Transverse colon (tissue), 4 donors: ENCODE data around the gene SRPRB. TPM values are rescaled to one million over a fixed set of nuclear protein-coding genes. Genes with fewer than 3 reads are reported as not detected.

Source experiments
- DNase-seq: peaks from one replicate; pipeline ENCODE4 v3.0.0-alpha.2; 2019
- H3K27ac ChIP-seq, 4 donors: fragments of 200-600 bp; sonication (generic); 2 replicates each; pipeline ENCODE4 v1.5.1; 2016 to 2018; ENCODE audit warnings: inconsistent platforms in 4 of 4
- H3K27me3 ChIP-seq: fragments of 200-600 bp; sonication (generic); 2 replicates; pipeline ENCODE4 v1.5.1; 2017; ENCODE audit warnings: inconsistent platforms
- H3K36me3 ChIP-seq, 4 donors: fragments of 200-600 bp; sonication (generic); 2 replicates each; pipeline ENCODE4 v1.5.1; 2017 to 2019; ENCODE audit warnings: inconsistent platforms in 4 of 4
- H3K4me1 ChIP-seq, 4 donors: fragments of 200-600 bp; sonication (generic); 2 replicates each; pipeline ENCODE4 v1.5.1; 2017 to 2020; ENCODE audit warnings: inconsistent platforms in 4 of 4
- H3K4me3 ChIP-seq, 4 donors: fragments of 200-600 bp; sonication (generic); 1 replicate in 1 of 4; 2 replicates in 3 of 4; pipeline versions ENCODE4 v1.5.1 to v1.6.1; 2017 to 2019; ENCODE audit warnings: inconsistent platforms in 4 of 4
- H3K9me3 ChIP-seq, 2 donors: fragments of 200-600 bp; sonication (generic); 2 replicates each; pipeline ENCODE4 v1.5.1; 2017 to 2019; ENCODE audit warnings: inconsistent platforms in 2 of 2
- CTCF ChIP-seq, 5 experiments: fragments of 200-600 bp in 3 of 5; fragments of 450-650 bp in 2 of 5; sonication (generic) in 3 of 5; IDR thresholded peaks; 1 replicate in 2 of 5; 2 replicates in 3 of 5; pipeline ENCODE4 v1.5.1; 2016 to 2017; ENCODE audit warnings: antibody characterized with exemption in 5 of 5, inconsistent platforms in 3 of 5, mild to moderate bottlenecking in 2 of 5, moderate library complexity in 1 of 5
- EP300 ChIP-seq: sonication (generic); formaldehyde crosslinking; IDR thresholded peaks from one replicate; pipeline ENCODE4 v1.6.1; 2017; ENCODE audit warnings: antibody characterized with exemption, low read depth
- POLR2A ChIP-seq: fragments of 450-650 bp; IDR thresholded peaks from one replicate; pipeline ENCODE4 v1.6.1; 2016; ENCODE audit warnings: antibody characterized with exemption, mild to moderate bottlenecking, moderate library complexity
- POLR2AphosphoS5 ChIP-seq, 3 donors: sonication (generic); formaldehyde crosslinking; IDR thresholded peaks; one replicate each; pipeline ENCODE4 v1.6.1; 2016; ENCODE audit warnings: antibody characterized with exemption in 3 of 3
- WGBS, 2 donors: methylation state at CpG; one replicate each; pipeline ENCODE4 v1.1.5; 2018; ENCODE audit warnings: low coverage in 1 of 2; 5-methylcytosine and 5-hydroxymethylcytosine counted together
- in situ Hi-C, 4 donors: fragments of 200-750 bp; cut with MboI; loops; one replicate each; pipeline versions ENCODE4 v1.15.0 to v1.15.1; 2017; ENCODE audit warnings: low sequenced_read_pairs in 3 of 4, low pct_ligation_motif_present in 1 of 4, low pct_unique_long_range_greater_than_20kb in 1 of 4
- intact Hi-C: fragments of 100-400 bp; cut with DNase I; formaldehyde crosslinking; loops from one replicate; pipeline ENCODE4 v1.15.1; 2023; ENCODE audit warnings: low total_unique reads
- total RNA-seq, 4 donors: library from RNA; depleted of rRNA; stranded (reverse); fragments of >200 nt; gene quantifications; one replicate each; pipeline ENCODE4 v1.1.0, GENCODE V29; 2016

The SRPRB gene
- total RNA-seq, 4 donors from 2014 or later, result 1.5 to 14.6 (median 8.1) TPM

- H3K4me3 ChIP-seq, result no peak overlapping the region
- no peaks in the 10 kb centered on the region for H3K9me3 ChIP-seq
- intact Hi-C loops, result no loop called here
- H3K4me1 ChIP-seq, result no peaks in the 10 kb centered on the region
- WGBS, 2 donors, result 83% methylated on average over 4 of the region's 4 CpGs; no CpG with 5 or more reads in 1 of the 2 donors
- no peaks in the 10 kb centered on the region for H3K27me3 ChIP-seq
- no peaks in the 10 kb centered on the region for H3K36me3 ChIP-seq
- TF ChIP-seq POLR2AphosphoS5 (IDR thresholded peaks at IDR 0.05), result no peak
- no peak for TF ChIP-seq EP300
- TF ChIP-seq CTCF (IDR thresholded peaks at IDR 0.05), result no peak
- no peak for TF ChIP-seq POLR2A
- in situ Hi-C loops, result no loop called here
- H3K27ac ChIP-seq, result no peak overlapping the region
- DNase-seq, result no peak
Measured at GRCh38 chr3:133835961-133836360, 30.3 kb downstream of the SRPRB start.

- intact Hi-C loops (no loop called here), in situ Hi-C loops (no loop called here)
- DNase-seq, result no peak
- no peaks in the 10 kb centered on the region for H3K27me3 ChIP-seq
- no peaks in the 10 kb centered on the region for H3K4me1 ChIP-seq
- no peaks in the 10 kb centered on the region for H3K9me3 ChIP-seq
- TF ChIP-seq CTCF (IDR thresholded peaks at IDR 0.05) (no peak), POLR2A (no peak), EP300 (no peak), POLR2AphosphoS5 (IDR thresholded peaks at IDR 0.05) (no peak)
- 76% methylated on average over 6 of the region's 6 CpGs; no CpG with 5 or more reads in 1 of the 2 donors for WGBS, 2 donors
- H3K4me3 ChIP-seq, result no peak overlapping the region
- H3K36me3 ChIP-seq, result no peaks in the 10 kb centered on the region
- no peak overlapping the region for H3K27ac ChIP-seq
Measured at GRCh38 chr3:133836497-133837158, 31.0 kb downstream of the SRPRB start.

GRCh38 chr3:133837487-133838295, 32.1 kb downstream of the SRPRB start:
- Histone ChIP-seq H3K27me3 (no peaks in the 10 kb centered on the region), H3K27ac (no peak overlapping the region), H3K4me3 (no peak overlapping the region), H3K4me1 (no peaks in the 10 kb centered on the region), H3K36me3 (no peaks in the 10 kb centered on the region), H3K9me3 (no peaks in the 10 kb centered on the region)
- no peak for DNase-seq
- intact Hi-C loops (no loop called here), in situ Hi-C loops (no loop called here)
- 94 to 100% methylated on average over 1 to 22 of the region's 22 CpGs for WGBS, 2 donors
- TF ChIP-seq EP300 (no peak), POLR2A (no peak), POLR2AphosphoS5 (IDR thresholded peaks at IDR 0.05) (no peak), CTCF (IDR thresholded peaks at IDR 0.05) (no peak)

- Histone ChIP-seq H3K4me3 (no peak overlapping the region), H3K27me3 (no peaks in the 10 kb centered on the region), H3K4me1 (no peaks in the 10 kb centered on the region), H3K9me3 (no peaks in the 10 kb centered on the region), H3K27ac (no peak overlapping the region), H3K36me3 (no peaks in the 10 kb centered on the region)
- no peak for DNase-seq
- no peak for TF ChIP-seq EP300
- no peak for TF ChIP-seq POLR2A
- no peak for TF ChIP-seq POLR2AphosphoS5 (IDR thresholded peaks at IDR 0.05)
- no peak for TF ChIP-seq CTCF (IDR thresholded peaks at IDR 0.05)
- intact Hi-C loops (no loop called here), in situ Hi-C loops (no loop called here)
- WGBS, 2 donors, result 89% methylated on average over 4 of the region's 4 CpGs; no CpG with 5 or more reads in 1 of the 2 donors
Measured at GRCh38 chr3:133838296-133838789, 32.7 kb downstream of the SRPRB start.
